ENCODE results near the gene DRD4. TPM values are rescaled to one million over a fixed set of nuclear protein-coding genes. Genes with fewer than 3 reads are reported as not detected.

Gene DRD4
- total RNA-seq, 1 donor from 2014 or later, result not detected

DNA sequence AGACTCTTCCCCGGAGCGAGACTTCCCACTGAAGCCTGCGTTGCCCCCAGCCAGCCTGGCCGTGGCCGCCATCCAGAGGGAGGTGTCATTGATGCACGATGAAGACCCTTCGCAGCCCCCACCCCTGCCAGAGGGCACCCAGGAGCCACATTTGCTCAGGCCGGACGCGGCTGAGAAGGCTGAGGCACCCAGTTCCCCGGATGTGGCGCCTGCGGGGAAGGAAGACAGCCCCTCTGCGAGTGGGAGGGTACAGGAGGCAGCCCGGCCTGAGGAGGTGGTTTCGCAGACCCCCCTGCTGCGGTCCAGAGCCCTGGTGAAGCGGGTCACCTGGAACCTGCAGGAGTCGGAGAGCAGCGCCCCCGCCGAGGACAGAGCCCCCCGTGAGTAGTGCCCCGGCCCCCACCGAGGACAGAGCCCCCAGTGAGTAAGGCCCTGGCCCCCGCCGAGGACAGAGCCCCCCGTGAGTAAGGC is 27.7 kb upstream of the DRD4 start:
- DNase-seq (ENCODE audit: low read depth, low spot score), result no peak

- DNase-seq (ENCODE audit: low read depth, low spot score), result no peak
Measured at GRCh38 chr11:610146-610801, 26.8 kb upstream of the DRD4 start.

- DNase-seq (ENCODE audit: low read depth, low spot score), result no peak
Measured at GRCh38 chr11:611001-611996, 25.8 kb upstream of the DRD4 start.

DNA sequence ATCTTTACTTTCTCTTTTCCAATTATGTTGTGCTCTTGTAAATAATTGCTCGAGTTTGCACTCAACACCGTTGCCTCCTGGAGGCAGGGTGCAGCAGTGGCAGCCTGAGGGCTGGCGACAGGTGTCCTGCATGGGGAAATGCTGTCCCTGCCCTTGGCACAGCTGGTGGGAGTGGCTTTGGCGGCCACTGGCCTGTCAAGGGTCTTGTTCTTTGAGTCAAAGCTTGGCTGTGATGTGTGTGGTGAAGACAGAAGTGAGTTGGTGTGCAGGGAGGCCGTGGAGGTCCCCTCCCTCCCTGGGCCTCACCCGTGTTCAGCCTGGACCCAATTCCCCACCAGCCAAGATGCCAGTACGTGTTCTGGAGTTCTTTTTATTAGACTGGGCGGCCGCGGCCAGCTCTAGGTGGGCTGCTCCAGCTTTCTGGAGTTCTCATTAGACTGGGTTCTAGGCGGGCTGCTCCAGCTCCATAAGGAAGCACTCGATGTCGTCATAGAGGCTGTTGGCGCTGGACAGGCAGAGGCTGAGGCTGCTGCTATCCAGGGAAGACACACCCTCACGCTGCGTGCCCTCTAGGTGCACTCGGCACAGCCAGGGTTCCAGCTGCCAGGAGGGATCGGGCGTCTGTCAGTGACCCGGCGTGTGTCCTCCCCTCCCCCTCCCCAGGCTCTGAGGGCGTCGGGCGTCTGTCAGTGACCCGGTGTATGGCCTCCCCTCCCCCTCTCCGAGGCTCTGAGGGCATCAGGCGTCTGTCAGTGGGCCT is 24.7 kb upstream of the DRD4 start:
- no peak for DNase-seq (ENCODE audit: low read depth, low spot score)

DNA sequence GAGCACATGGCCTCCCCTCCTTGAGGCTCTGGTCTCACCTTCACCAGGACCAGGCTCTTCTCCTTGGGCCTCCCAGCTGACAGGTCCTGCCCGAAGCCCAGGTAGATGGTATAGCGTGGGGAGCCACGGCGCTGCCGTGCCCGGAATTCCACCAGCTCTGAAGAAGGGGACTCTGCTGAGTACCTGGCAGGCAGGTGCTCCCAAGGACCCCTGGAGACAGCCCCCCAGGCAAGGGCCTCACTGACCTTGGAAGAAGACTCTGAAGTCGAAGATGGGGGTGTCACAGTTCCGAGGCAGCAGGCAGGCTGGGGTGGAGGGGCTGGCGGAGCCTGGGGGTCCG is 24.1 kb upstream of the DRD4 start:
- no peak for DNase-seq (ENCODE audit: low read depth, low spot score)

- DNase-seq (ENCODE audit: low read depth, low spot score), result peak; percentile 30
Measured at GRCh38 chr11:613369-613968, 23.6 kb upstream of the DRD4 start.

DNA sequence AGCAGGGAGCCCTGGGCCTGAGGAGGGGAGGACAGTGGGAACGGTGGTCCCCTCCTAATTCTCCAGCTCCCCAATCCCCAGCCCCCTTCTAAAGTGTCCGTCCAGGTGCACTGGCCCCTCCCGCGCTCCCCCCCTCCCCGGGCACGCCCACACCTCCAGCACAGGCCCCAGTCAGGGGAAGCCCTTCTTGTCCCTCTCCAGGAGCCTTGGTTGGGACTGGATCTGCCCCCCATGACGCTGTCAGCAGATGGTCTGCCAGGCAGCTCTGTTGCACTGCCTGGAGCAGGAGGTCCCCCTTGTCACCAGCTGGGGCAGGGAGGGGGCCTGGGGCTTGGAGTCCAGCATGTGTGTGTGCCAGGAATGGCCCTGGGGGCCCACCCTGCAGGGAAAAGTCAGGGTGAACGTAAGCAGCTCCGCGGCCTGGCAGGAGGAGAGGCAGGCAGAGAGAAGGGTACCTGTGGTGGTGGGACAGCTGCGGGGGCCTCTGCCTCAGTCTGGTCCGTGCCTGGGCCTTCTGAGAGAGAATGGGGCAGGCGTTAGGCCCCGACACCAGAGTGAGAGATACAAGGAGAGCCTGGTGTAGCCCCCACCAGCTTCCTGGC is 22.9 kb upstream of the DRD4 start:
- DNase-seq (ENCODE audit: low read depth, low spot score), result no peak

GRCh38 chr11:614623-615503 is 22.2 kb upstream of the DRD4 start:
- DNase-seq (ENCODE audit: low read depth, low spot score), result no peak

- DNase-seq (ENCODE audit: low read depth, low spot score), result peak; percentile 68
Measured at GRCh38 chr11:615504-616319, 21.4 kb upstream of the DRD4 start, which contains the start of gene IRF7. TSS of gene IRF7 (minus strand) at chr11:615950. CDS start at chr11:615364, 586 bp downstream.

DNA sequence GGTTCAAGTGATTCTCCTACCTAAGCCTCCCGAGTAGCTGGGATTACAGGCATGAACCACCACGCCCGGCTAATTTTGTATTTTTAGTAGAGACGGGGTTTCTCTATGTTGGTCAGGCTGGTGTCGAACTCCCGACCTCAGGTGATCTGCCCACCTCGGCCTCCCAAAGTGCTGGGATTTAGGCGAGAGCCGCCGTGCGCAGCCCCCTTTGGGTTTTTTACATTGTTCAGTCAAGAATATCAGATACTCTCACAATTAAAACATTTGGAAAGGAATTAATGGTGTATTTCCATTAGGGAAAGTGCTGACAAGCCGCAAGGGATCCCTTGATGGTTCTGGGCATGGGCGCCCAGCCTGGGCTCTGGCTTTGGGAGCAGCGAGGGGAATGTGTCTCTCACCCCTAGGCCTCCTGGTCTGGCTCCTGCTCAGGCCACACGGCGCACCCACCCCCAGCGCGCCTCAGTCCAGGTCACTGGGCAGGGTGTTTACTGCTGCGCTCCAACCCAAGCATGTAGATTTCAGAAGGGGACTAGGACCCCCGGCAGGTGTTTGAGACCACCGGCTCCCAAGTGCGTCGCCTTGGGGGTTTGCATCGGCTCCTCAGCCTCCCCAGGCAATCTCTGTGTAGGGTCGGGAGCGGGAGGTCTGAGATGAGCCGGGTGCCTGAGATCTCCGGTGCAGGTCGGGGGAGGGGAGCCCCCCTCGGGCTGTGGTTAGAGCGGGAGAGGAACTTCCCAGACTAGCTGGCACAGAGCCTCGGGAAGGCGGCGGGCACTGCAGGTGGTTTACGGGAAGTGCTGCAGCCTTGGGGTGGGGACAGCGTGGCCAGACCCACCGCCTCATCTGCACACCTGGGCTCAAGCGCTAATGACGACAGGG is 20.5 kb upstream of the DRD4 start:
- no peak for DNase-seq (ENCODE audit: low read depth, low spot score)

GRCh38 chr11:617199-617911 is 19.7 kb upstream of the DRD4 start:
- no peak for DNase-seq (ENCODE audit: low read depth, low spot score)

DNA sequence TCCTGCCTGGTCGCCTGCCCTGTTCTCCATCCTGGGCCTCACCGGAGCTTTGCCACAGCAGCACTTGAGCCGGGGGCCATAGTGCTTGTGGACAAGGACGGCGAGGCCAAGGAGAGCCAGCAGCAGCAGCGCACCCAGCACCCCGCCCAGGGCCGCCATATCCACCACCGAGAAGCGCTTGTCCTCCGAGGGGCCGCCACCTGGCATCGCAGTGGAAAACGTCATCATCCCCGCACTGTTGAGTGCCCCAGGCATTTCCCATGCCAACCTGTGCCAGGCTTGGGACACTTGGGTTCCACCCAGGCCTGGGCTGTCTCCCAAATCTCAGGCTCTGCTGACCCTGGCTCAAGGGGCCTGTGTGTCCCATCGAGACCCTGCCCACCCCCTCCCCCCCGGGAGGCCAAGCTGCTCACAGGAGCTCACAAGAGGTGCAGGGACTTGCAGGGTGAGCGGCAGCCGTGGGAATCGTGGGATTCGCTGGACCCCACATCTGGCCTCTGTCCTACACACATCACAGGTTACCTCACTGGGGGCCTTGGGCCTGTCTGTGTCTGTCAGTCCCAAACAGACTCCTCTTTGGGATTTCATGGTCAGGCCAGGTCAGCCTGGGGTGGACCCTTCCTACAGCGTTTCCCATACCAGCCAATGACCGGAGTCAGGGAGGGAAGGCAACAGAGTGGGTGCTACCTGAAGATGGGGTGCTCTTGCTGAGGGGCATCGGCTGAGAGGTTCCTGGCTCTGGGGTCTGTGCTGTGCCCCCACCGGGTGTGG is 19.0 kb upstream of the DRD4 start:
- no peak for DNase-seq (ENCODE audit: low read depth, low spot score)

DNA sequence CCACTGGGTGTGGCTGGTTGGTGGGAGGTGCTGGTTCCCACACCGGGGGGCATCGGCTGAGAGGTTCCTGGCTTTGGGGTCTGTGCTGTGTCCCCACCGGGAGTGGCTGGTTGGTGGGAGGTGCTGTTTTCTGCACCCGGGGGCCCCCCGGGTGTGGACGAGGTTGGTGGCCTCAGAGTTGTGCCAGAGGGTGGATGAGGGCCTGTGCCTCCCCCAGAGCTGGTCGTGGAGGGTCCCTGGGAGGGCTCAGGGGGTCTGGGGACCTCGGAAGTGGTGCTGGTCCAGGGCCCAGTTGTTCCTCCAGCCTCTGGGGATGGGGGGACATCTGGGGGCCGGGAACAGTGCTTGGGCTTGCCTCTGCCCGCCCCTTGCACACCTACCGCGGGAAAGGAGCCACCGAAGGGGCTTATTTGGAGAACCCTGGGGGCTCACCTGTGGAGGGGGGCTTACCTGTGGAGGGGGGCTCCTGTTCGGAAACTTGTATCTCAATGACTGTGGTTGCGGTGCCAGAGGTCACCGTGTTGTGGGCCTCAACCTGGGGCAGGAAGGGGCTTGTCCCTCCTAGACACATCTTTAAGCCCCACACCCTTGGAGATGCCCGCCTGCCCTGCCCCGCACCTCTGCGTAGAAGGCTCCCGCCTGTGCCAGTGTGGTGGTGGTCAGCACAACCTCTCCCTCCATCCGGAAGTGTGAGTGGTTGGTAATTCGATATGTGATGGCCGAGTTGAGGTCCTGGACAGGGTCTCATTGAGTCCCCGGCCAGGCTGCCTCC is 18.0 kb upstream of the DRD4 start:
- no peak for DNase-seq (ENCODE audit: low read depth, low spot score)

DNA sequence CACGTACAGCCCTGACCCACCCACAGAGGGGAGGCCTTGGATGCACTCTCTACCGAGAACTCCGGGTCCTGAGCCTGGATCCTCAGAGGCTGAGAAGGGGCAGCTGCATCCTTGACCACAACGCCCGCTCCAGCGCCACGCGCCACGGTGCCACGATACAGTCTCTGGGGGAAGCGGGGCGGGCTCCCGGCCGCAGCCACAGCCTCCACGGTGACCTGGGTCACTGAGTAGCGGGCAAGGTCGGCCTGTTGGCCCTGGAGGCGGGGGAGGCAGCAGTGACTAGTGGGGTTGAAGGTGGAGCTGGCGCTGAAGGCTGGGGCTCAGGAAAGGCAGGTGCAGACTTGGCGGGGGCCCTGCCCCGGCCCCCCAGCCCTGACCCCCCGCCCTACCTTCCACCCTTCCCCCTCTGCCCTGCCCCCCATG is 17.4 kb upstream of the DRD4 start:
- DNase-seq (ENCODE audit: low read depth, low spot score), result no peak

DNA sequence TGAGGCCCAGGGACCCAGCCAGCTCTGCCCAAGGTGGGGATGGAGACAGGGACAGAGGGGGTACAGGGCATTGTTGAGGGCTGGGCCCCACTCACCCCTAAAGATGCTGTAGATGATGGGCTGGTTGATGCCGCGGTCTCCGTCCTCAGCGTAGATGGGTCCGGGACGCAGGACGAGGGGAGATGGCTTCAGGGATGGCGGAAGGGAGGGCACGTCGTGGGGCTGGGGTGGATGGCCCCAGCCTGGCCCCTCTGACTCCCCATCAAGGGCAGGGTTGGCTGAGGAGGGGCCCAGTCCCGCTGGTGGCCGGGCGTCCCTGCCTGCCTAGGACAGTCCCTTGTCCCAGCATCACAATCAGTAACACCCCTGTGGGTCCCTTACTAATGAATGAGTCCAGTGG is 16.9 kb upstream of the DRD4 start:
- DNase-seq (ENCODE audit: low read depth, low spot score), result no peak

Measured in pulmonary artery endothelial cell (primary cell).